ENCODE measurements around the gene ADM2.

- TF ChIP-seq REST (IDR thresholded peaks at IDR 0.05; ENCODE audit: low read depth, low read length) (no peak), EZH2phosphoT487 (IDR thresholded peaks at IDR 0.05; ENCODE audit: borderline replicate concordance, low read depth) (no peak), POLR2AphosphoS5 (IDR thresholded peaks at IDR 0.05; ENCODE audit: low read depth, low read length) (no peak), TAF1 (IDR thresholded peaks at IDR 0.05; ENCODE audit: borderline replicate concordance, low read depth, low read length) (no peak), MAX (IDR thresholded peaks at IDR 0.05; ENCODE audit: low read depth) (no peak), CTCF (IDR thresholded peaks at IDR 0.05) (no peak), ZBTB33 (IDR thresholded peaks at IDR 0.05; ENCODE audit: borderline replicate concordance, low read depth) (no peak), FOXM1 (IDR thresholded peaks at IDR 0.05; ENCODE audit: low read depth) (no peak), PBX3 (IDR thresholded peaks at IDR 0.05) (no peak)
Observed at GRCh38 chr22:50440544-50441249, 40.6 kb upstream of the ADM2 start.

Measured in SK-N-SH (cell line).